Measurements from ENCODE around the gene KANK3. TPM values are rescaled to one million over a fixed set of nuclear protein-coding genes. Genes with fewer than 3 reads are reported as not detected.

Gene KANK3
- total RNA-seq, 1 experiment from 2014 or later = 7.7 TPM

DNA sequence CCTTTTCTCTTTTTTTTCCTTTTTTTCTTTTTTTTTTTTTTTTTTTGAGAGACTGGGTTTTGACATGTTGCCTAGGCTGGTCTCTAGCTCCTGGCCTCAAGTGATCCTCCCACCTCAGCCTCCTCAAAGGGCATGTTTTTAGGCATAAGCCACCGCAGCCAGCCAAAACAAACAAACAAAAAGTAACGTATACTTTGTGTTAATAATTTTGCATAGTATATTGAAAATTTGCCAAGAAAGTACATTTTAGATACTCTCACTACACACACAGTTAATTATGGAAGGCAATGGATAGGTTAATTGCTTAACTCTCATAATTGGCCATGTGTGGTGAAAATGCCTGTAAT is 45.5 kb upstream of the KANK3 start:
- no peak overlapping the region for H3K18ac ChIP-seq (ENCODE audit: insufficient read length, low read depth, low read length)
- no peak overlapping the region for H2BK120ac ChIP-seq (ENCODE audit: low read depth, low read length, poor library complexity, severe bottlenecking)
- peaks cover 15 to 19% (median 17%) of the 10 kb centered on the region in 3 experiments; a peak in 6 of 7 replicates for H3K36me3 Mint-ChIP-seq (ENCODE audit: insufficient read depth in 1 of 3, low read depth in 3 of 3)
- H2BK12ac ChIP-seq (ENCODE audit: insufficient read length, low read depth, low read length) = no peak overlapping the region
- H3K14ac ChIP-seq (ENCODE audit: insufficient read depth, low read length) = no peak overlapping the region
- no peaks in the 10 kb centered on the region for H4K20me1 ChIP-seq (ENCODE audit: control insufficient read depth, insufficient read depth, insufficient read length)
- no peak overlapping the region for H4K5ac ChIP-seq (ENCODE audit: insufficient read length, low read depth, low read length)
- H3K4ac ChIP-seq (ENCODE audit: low read depth, low read length) = no peak overlapping the region
- no peaks in the 10 kb centered on the region for H3K27me3 Mint-ChIP-seq (ENCODE audit: low read depth)
- H2BK5ac ChIP-seq (ENCODE audit: insufficient read length, low read length) = no peak overlapping the region
- no peaks in the 10 kb centered on the region for H3K27me3 ChIP-seq (ENCODE audit: insufficient read depth, low read length)
- H3K4me3 Mint-ChIP-seq = peak overlapping the region; percentile 32 to 44; a peak in 3 of 5 replicates
- H3T11ph ChIP-seq (ENCODE audit: low read length) = no peak overlapping the region
- H4K91ac ChIP-seq (ENCODE audit: insufficient read length, low read depth, low read length) = no peak overlapping the region
- no peak overlapping the region for H3K27ac ChIP-seq (ENCODE audit: insufficient read length, low read depth, low read length)
- no CpG with 5 or more reads among the region's 2 CpGs for WGBS (ENCODE audit: extremely low coverage, insufficient read length, low lambda C conversion rate)
- no peaks in the 10 kb centered on the region for H3K23me2 ChIP-seq (ENCODE audit: insufficient read length, low read depth, low read length, poor library complexity, severe bottlenecking)
- H2AFZ ChIP-seq (ENCODE audit: low read length) = no peak overlapping the region
- peaks cover 14% of the 10 kb centered on the region; the same call in 1 of the 2 replicates for H3K79me2 ChIP-seq (ENCODE audit: insufficient read depth, low read length)
- H3K9me3 ChIP-seq (ENCODE audit: control insufficient read depth, low read depth, low read length) = no peaks in the 10 kb centered on the region
- no peak overlapping the region for H4K8ac ChIP-seq (replicated peaks; ENCODE audit: insufficient read length, low read depth, low read length)
- H2BK15ac ChIP-seq (ENCODE audit: low read depth, low read length) = no peak overlapping the region
- H3K9me3 Mint-ChIP-seq = peaks cover 9 to 11% of the 10 kb centered on the region in 2 experiments; a peak in 4 of 5 replicates
- H2BK20ac ChIP-seq (ENCODE audit: low read depth, low read length, poor library complexity, severe bottlenecking) = no peak overlapping the region
- DNase-seq = no peak
- no peaks in the 10 kb centered on the region for H3K79me1 ChIP-seq (ENCODE audit: insufficient read depth, low read depth, low read length, poor library complexity, severe bottlenecking)
- TF ChIP-seq, protein P1, sequence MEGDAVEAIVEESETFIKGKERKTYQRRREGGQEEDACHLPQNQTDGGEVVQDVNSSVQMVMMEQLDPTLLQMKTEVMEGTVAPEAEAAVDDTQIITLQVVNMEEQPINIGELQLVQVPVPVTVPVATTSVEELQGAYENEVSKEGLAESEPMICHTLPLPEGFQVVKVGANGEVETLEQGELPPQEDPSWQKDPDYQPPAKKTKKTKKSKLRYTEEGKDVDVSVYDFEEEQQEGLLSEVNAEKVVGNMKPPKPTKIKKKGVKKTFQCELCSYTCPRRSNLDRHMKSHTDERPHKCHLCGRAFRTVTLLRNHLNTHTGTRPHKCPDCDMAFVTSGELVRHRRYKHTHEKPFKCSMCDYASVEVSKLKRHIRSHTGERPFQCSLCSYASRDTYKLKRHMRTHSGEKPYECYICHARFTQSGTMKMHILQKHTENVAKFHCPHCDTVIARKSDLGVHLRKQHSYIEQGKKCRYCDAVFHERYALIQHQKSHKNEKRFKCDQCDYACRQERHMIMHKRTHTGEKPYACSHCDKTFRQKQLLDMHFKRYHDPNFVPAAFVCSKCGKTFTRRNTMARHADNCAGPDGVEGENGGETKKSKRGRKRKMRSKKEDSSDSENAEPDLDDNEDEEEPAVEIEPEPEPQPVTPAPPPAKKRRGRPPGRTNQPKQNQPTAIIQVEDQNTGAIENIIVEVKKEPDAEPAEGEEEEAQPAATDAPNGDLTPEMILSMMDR (conservative IDR thresholded peaks at IDR 0.05) = no peak
- no peak overlapping the region for H2AK5ac ChIP-seq (ENCODE audit: insufficient read length, low read length)
- no peak overlapping the region for H3K56ac ChIP-seq (ENCODE audit: insufficient read length, low read depth, low read length)
- no peak overlapping the region for H3K9ac ChIP-seq (ENCODE audit: extremely low read depth, insufficient read length, low read length)
- H3K4me1 ChIP-seq (ENCODE audit: insufficient read depth, low read length) = no peaks in the 10 kb centered on the region
- H3K27ac Mint-ChIP-seq = no peak overlapping the region
- peaks cover 6 to 14% of the 10 kb centered on the region in 2 experiments; a peak in 3 of 4 replicates for H3K4me1 Mint-ChIP-seq
- H3K23ac ChIP-seq (ENCODE audit: insufficient read length, low read depth, low read length) = no peak overlapping the region
- no peak overlapping the region for H3K4me2 ChIP-seq (ENCODE audit: insufficient read depth, insufficient read length, low read length)
